ENCODE data around the gene HPS5. TPM values are rescaled to one million over a fixed set of nuclear protein-coding genes. Genes with fewer than 3 reads are reported as not detected.

Gene HPS5
- total RNA-seq, 1 experiment from 2014 or later, result 39.2 TPM

DNA sequence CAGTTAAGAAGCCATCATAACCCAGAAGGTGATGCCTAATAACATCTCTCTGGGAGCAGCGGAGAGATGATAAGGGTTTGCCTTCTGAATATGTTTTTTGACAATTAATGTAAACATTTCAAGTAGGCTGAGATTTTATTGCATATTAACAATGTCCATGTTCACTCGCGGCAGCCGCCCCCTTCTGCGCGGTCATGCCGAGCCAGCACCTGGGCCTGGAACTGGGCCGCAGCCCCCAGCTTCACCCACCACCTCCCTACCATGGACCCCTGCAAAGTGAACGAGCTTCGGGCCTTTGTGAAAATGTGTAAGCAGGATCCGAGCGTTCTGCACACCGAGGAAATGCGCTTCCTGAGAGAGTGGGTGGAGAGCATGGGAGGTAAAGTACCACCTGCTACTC is 60.2 kb downstream of the HPS5 start:
- H3K9me3 ChIP-seq (ENCODE audit: insufficient read depth, low read depth), result no peaks in the 10 kb centered on the region
- H3K36me3 ChIP-seq (ENCODE audit: low read depth), result no peaks in the 10 kb centered on the region
- ChIA-PET POLR2A (ENCODE audit: unreplicated experiment) (no interaction called here), CTCF (no interaction called here)
- no peaks in the 10 kb centered on the region for H4K20me1 ChIP-seq (ENCODE audit: insufficient read depth)
- no TSS peak for BruUV-seq (replicated peaks)
- 0 out of 2 replicates have a peak, but pooled peaks cover 7% of the 10 kb centered on the region for H3K4me1 ChIP-seq (replicated peaks; ENCODE audit: insufficient read depth)
- no peak overlapping the region for H2AFZ ChIP-seq
- H3K9me2 ChIP-seq (ENCODE audit: insufficient read depth), result no peaks in the 10 kb centered on the region
- H3K27me3 ChIP-seq (ENCODE audit: insufficient read depth, low read depth), result no peaks in the 10 kb centered on the region
- no peak overlapping the region for H3K4me3 ChIP-seq
- DNase-seq, result no peak
- no peaks in the 10 kb centered on the region for H3K79me2 ChIP-seq (ENCODE audit: low read depth)
- H3K4me2 ChIP-seq, result no peak overlapping the region
- intact Hi-C loops (cut with micrococcal nuclease; ENCODE audit: unreplicated experiment), result no loop called here
- no peak overlapping the region for H3K27ac ChIP-seq
- no peaks in the 10 kb centered on the region for H3F3A ChIP-seq (ENCODE audit: insufficient read depth, low read depth)
- TF ChIP-seq EZH2 (IDR thresholded peaks at IDR 0.05; ENCODE audit: low read depth) (no peak), CTCF (conservative IDR thresholded peaks at IDR 0.05) (no peak)

DNA sequence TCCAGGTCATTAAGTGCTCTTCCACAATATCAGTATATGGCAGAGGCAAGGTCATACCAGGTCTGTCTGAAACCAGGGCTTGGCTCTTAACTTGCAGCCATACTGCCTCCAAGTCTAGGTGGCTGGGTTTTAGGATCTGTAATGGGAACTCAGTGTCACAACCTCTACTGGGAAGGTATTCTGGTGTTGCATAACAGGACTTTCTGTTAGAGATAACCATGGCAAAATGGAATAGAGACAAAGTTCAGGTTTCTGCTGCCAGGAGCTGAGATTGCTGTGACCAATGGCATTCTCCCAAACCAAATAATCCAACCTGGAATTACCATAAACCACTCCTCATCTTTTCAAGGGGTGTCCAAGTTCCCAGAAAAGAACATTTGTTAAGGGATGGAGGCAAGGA is 62.7 kb downstream of the HPS5 start:
- H3K9me2 ChIP-seq (ENCODE audit: insufficient read depth), result no peaks in the 10 kb centered on the region
- TF ChIP-seq CTCF (conservative IDR thresholded peaks at IDR 0.05), result no peak
- no peak for TF ChIP-seq EZH2 (IDR thresholded peaks at IDR 0.05; ENCODE audit: low read depth)
- no peak overlapping the region for H3K4me3 ChIP-seq
- no TSS peak for BruUV-seq (replicated peaks)
- H3K27me3 ChIP-seq (ENCODE audit: insufficient read depth, low read depth), result no peaks in the 10 kb centered on the region
- H3K9me3 ChIP-seq (ENCODE audit: insufficient read depth, low read depth), result no peaks in the 10 kb centered on the region
- no peak for DNase-seq
- H3K27ac ChIP-seq, result no peak overlapping the region
- no peak overlapping the region for H3K4me2 ChIP-seq
- no peaks in the 10 kb centered on the region for H4K20me1 ChIP-seq (ENCODE audit: insufficient read depth)
- H2AFZ ChIP-seq, result no peak overlapping the region
- ChIA-PET CTCF (no interaction called here), POLR2A (ENCODE audit: unreplicated experiment) (no interaction called here)
- intact Hi-C loops (cut with micrococcal nuclease; ENCODE audit: unreplicated experiment), result no loop called here
- H3K79me2 ChIP-seq (ENCODE audit: low read depth), result no peaks in the 10 kb centered on the region
- H3K36me3 ChIP-seq (ENCODE audit: low read depth), result no peaks in the 10 kb centered on the region
- H3K4me1 ChIP-seq (replicated peaks; ENCODE audit: insufficient read depth), result no peaks in the 10 kb centered on the region
- H3F3A ChIP-seq (ENCODE audit: insufficient read depth, low read depth), result no peaks in the 10 kb centered on the region

DNA sequence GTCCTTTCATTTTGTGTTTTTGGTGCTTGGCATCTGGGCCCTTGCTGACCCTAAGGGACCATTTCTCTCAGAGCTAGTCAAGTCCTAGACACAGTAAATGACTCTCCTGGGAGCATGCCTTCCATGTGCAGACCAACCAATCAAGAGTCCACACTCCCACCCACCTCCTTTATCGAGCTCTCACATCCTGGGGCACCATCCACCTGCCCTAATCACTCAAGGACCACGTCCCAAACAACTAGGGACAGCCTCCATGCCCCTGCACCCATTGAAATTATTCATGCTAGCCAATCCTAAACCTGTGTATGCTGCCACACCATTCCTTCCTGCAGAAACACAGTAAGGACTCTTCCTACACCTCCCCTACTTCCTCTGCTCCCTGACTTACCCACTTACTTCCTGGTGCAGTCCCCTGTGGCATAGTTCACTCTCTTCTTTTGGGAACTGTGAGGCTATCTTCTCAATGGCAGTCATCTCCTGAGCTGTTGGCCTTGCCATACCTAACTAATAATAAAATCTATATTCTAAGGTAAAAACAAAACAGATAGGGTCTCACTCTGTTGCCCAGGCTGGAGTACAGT is 67.1 kb downstream of the HPS5 start:
- Histone ChIP-seq H3K4me1 (replicated peaks; ENCODE audit: insufficient read depth) (peaks cover 5% of the 10 kb centered on the region; the same call in 1 of the 2 replicates), H3K79me2 (ENCODE audit: low read depth) (no peaks in the 10 kb centered on the region), H4K20me1 (ENCODE audit: insufficient read depth) (no peaks in the 10 kb centered on the region), H2AFZ (no peak overlapping the region), H3K36me3 (ENCODE audit: low read depth) (no peaks in the 10 kb centered on the region), H3K27me3 (ENCODE audit: insufficient read depth, low read depth) (no peaks in the 10 kb centered on the region), H3K9me2 (ENCODE audit: insufficient read depth) (no peaks in the 10 kb centered on the region), H3K9me3 (ENCODE audit: insufficient read depth, low read depth) (no peaks in the 10 kb centered on the region), H3F3A (ENCODE audit: insufficient read depth, low read depth) (peaks cover 3% of the 10 kb centered on the region; the same call in 1 of the 2 replicates), H3K4me3 (no peak overlapping the region), H3K4me2 (no peak overlapping the region), H3K27ac (no peak overlapping the region)
- BruUV-seq (replicated peaks), result no TSS peak
- CTCF ChIA-PET, result no interaction called here
- POLR2A ChIA-PET (ENCODE audit: unreplicated experiment), result no interaction called here
- DNase-seq, result no peak
- intact Hi-C loops (cut with micrococcal nuclease; ENCODE audit: unreplicated experiment), result no loop called here
- TF ChIP-seq CTCF (conservative IDR thresholded peaks at IDR 0.05) (no peak), EZH2 (IDR thresholded peaks at IDR 0.05; ENCODE audit: low read depth) (no peak)

Measured in PC-9 (cell line).